ENCODE measurements around the gene DNMT1.

The DNMT1 gene

DNA sequence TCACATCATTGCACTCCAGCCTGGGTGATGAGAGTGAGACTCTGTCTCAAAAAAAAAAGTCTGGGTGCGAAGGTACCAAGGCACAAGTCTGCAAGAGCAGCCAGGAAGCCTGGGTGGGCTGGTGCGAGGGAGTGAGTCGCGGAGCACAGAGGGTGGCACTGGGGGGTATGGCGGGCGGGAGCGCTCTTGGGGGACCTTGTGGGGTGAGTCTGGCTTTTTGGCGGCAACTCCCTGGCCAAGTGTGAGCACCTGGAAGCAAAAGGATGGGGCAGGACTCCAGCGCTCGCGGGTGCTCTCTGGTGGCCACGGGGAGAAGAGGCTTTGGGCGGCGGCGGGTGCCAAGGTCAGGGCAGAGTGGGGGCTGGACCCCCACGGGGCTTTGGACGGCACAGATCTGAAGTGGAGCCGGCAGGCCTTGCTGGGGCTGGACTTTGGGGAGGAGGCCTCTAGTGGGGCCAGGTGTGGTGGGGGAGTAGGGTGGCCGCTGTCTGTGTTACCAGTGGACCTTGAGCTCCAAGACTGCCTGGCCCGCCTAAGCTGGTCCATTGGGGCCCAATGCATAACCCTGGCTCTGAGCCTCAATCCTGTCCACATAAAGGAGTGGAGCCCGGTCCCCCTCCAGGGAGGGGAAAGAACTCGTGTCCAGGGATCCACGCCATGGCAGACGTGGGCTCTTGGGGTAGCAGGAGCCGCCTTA is 81.7 kb downstream of the DNMT1 start:
- DNase-seq = peak; percentile 2 to 48 (median 38)

DNA sequence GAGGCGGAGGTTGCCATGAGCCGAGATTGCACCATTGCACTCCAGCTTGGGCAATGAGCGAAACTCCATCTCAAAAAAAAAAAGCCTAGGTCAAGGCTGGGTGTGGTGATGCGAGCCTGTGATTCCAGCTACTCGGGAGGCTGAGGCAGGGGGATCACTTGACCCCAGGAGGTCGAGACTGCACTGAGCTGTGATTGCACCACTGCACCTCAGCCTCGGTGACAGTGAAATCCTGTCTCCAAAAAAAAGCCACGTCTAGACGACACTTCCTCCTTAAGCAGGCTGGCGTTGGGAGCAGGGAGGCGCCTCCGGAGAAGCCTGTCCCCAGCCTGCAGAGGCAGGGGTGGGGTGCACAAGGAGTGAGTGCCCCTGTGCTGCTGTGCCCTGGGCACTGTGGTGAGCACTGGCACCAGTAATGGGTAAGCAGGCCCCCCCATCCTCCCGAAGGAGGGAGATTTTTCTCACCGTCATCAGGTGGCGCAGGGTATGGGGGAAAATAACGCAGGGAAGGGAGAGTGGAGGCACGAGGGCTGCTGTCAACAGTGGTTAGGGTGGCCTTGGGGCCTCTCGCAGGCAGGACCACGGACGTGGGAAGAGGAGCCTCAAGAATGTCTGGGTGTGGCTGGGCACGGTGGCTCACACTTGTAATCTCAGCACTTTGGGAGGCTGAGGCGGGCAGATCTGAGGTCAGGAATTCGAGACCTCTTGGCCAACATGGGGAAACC is 82.6 kb downstream of the DNMT1 start:
- no peak for DNase-seq

DNA sequence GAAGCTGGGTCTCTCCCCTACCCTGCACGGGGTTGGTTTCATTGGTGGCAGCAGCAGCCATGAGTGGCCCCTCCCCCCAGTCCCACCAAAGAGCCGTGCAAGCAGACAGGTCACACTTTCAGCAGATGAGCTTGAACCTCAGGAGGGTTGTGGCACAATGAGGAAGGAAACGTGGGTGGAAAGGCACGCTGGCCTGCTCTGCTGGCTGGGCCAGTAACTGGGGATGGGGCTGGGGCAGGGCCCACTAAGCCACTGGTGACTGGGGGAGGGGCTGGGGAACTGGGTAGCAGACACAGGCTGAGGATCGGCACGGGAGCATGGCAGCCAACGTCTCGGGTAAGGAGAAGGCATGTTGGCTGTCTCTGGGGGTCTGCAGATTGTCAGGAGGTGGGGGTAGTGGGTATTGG is 83.3 kb downstream of the DNMT1 start, which contains the start of gene P2RY11:
Gene P2RY11, plus strand, starts transcription at position 289 of the 407 bp plus-strand sequence. Its CDS starts 29 bp downstream, at position 318.
- no peak for DNase-seq

DNA sequence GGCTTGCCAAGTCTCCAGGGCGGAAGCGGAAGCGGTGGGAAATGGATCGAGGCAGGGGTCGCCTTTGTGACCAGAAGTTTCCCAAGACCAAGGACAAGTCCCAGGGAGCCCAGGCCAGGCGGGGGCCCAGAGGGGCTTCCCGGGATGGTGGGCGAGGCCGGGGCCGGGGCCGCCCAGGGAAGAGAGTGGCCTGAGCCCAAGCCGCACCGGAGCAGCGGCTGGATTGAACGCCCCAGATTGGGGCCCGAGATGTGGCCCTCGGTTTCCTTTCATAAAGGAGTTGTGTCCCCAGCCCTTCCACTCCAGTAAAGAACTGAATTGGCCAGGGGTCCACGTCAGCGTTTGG is 83.8 kb downstream of the DNMT1 start:
- no peak for DNase-seq

DNA sequence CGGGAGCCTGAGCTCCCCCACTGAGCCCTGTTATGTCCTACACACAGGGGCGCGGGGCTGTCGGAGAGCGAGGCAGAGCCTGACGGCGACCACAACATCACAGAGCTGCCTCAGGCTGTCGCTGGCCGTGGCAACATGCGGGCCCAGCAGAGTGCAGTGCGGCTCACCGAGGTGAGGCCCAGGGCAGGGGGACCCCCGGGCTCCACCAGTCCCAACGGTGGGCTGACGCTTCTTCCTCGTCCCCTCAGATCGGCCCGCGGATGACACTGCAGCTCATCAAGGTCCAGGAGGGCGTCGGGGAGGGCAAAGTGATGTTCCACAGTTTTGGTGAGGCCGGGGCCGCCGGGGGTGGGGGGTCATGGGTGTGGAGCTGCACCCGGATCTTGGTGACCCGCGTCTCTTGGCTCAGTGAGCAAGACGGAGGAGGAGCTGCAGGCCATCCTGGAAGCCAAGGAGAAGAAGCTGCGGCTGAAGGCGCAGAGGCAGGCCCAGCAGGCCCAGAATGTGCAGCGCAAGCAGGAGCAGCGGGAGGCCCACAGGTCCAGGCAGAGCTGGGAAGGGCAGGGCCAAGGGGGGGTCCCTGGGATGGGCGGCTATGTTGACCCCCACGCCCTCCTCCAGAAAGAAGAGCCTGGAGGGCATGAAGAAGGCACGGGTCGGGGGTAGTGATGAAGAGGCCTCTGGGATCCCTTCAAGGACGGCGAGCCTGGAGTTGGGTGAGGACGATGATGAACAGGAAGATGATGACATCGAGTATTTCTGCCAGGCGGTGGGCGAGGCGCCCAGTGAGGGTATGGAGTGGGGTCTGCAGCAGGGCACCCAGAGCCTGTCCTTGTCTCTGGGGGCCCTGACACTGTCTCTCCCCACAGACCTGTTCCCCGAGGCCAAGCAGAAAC is 84.4 kb downstream of the DNMT1 start:
- no peak for DNase-seq

DNA sequence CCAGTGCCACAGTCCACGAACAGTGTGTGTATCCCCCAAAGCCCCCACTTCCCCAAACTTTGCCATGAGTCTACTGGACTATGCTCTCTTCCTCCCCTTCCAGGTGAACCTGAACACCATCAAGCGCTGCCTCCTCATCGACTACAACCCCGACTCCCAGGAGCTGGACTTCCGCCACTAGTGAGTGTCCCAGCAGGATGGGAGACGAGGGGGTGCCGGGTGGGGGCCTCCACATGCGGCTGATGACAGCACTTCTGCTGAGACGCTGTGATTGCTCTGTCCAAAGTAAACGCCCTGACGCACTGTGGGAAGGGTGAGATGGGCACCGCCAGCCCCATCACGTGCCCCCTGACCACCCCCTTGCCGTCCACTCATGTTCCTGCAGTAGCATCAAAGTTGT is 85.2 kb downstream of the DNMT1 start:
- no peak for DNase-seq

DNA sequence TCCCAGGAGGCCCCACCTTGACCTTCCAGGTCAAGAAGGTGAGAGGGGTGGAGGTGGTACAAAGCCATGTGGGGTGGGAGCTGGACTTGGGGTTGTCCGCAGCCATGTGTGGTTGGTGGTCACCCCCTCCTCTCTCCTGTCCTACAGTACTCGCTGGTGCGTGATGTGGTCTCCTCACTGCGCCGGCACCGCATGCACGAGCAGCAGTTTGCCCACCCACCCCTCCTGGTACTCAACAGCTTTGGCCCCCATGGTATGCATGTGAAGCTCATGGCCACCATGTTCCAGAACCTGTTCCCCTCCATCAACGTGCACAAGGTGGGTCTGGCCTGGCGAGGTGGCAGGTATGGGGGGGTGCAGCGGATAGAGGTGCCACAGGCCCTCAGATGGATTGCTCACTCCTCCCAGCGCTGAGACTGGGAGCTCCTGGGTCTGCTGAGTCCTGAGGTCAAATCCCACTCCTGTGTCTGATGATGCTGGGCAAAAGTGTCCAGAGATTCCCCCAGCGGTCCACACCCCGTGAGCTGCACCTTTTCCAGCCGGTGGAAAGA is 86.9 kb downstream of the DNMT1 start:
- no peak for DNase-seq

DNA sequence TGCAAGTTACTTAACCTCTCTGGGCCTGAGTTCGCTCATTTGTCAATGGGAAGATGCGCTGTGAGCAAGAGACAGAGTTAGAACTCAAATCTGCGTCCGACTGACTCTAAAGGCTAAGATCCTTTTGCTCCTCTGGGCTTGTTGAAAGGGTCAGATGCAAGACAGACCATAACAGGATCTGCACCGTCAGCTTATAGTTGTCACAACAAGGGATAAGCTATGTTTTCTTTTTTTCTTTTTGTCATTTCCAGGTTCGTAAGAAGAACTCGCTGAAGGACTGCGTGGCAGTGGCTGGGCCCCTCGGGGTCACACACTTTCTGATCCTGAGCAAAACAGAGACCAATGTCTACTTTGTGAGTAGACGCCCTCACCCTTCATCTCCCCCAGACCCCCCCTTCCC is 87.5 kb downstream of the DNMT1 start:
- no peak for DNase-seq

DNA sequence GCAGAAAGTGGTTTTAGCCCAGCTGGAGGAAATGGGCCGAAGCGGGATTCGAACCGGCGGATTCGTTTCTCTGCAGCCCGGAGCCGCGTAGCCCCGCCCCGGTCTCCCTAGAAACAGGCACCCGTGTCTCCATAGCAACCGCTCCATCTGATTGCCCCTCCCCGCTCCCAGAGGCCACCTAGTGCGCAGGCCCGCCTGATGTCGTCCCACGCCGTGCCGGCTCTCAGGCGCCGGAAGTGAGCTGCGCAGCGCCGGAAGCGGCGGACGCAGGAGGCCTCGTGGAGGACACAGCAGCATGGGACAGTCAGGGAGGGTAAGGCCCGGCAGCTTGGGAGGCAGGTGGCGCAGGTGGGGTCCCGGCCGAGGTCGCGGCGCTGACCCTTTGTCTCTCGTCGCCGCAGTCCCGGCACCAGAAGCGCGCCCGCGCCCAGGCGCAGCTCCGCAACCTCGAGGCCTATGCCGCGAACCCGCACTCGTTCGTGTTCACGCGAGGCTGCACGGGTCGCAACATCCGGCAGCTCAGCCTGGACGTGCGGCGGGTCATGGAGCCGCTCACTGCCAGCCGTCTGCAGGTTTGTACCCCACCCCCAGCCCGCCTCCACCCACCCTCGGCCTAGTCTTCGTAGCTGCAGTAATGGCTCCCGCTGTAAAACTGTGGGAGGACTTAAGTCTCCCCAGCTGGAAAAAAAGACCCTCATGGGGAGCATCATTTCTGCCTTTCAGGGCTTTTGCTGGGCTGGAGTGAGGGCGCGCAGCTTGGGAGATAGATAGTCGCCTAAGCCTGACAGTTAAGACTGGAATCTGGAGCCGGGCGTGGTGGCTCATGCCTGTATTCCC is 88.4 kb downstream of the DNMT1 start, which contains the start of gene PPAN:
Gene PPAN, plus strand, starts transcription at position 263 of the 837 bp plus-strand sequence. Its CDS starts 33 bp downstream, at position 296.
- peak; percentile 92 to 99 (median 97) for DNase-seq

DNA sequence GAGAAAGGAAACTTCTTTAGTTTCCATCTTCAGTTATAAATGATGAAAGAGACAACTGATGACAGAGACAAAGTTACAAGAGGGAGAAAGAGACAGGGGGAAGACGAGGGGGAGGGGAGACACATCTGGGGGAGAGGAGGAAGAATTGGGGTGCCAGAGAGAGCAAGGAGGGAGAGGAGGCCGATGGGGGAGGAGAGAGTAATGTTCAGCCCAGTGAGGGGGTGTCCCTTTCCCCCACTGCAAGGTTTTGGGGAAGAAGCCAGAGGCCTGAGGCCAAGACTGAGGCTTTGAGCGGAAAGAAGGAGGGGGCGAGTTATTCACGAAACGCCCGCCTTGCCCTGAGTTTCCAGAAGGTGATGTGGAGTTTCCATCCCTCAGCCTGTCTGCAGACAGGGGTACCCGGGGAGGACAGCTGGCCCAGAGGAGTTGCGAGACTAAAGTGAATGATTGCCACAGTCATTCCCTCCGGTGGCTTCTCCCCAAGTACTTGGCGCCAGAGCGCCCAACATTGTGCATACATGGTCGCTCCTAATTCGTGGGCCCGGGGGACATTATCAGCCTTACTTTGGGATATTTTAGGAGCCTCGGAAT is 89.1 kb downstream of the DNMT1 start:
- no peak for DNase-seq

DNA sequence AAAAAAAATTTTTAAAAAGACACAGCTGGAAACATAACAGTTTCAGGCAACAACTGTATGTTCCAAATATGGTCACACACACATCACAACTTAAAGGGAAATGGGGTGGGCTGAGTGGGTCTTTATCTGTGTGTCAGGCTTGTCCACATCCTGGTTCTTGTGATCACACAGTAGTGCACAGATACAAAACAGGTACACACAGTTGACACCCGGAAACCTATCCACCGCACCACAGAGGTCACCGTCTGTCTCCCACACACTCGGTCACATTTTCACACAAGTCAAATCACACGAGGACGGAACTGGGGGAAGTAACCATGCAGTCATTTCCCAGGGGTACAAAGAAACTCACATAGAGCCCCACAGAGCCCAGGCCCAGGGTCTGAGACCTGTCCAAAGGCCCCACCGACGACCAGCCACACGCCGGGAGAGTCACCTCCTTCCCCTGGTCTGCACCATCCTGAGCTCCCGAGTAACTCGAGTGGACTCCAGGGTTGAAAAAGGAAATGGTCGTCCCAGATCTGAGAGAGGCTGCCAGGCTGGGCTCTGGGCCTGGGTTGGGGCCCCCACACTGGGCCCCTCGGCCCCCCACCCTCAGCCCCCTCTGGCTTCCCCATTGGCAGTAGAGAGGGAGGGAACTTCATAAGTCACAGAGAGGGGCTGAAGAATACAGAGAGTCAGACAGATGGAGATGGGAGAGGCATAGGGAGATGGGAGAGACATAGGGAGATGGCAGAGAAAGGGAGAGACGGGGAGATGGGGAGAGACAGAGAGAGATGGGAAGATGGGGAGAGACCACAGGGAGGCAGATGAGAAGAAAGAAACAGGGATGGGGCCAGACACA is 89.9 kb downstream of the DNMT1 start:
- no peak for DNase-seq

DNA sequence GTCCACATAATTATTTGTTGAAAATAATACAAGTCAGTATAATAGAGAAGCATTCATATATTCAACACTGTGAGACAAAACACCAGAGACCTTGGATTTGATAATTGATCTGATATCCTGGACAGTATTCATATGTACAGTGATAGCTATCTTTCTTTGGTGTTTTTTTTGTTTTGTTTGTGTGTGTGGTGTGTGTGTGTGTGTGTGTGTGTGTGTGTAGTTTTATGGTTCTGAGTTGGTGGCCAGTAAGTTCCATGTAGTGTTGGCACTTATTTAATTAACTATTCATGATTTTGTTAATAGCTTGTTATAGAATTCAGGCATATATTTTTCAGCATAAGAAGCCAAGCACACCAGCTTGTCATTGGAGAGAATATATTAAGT is 90.6 kb downstream of the DNMT1 start:
- no peak for DNase-seq

DNA sequence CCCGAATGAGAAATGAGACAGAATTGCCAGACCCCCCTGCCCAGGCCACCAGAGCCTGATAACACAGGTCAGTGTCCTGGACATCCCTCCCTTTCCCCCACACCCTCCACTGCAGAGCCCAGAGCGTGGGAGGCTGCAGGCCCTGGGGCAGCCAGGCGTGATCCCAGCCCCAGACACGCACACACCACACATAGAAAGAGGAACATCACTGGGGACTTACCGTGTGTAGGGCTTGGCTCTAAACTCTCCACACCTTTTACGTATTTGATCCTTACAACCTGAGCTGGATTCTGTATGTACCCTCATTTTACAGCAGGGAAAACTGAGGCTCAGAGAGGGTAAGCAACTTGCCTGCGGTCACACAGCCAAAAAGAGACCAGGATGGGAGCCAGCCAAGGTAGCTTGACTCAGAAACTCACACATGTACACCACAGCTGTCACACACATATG is 91.9 kb downstream of the DNMT1 start:
- DNase-seq = no peak

DNA sequence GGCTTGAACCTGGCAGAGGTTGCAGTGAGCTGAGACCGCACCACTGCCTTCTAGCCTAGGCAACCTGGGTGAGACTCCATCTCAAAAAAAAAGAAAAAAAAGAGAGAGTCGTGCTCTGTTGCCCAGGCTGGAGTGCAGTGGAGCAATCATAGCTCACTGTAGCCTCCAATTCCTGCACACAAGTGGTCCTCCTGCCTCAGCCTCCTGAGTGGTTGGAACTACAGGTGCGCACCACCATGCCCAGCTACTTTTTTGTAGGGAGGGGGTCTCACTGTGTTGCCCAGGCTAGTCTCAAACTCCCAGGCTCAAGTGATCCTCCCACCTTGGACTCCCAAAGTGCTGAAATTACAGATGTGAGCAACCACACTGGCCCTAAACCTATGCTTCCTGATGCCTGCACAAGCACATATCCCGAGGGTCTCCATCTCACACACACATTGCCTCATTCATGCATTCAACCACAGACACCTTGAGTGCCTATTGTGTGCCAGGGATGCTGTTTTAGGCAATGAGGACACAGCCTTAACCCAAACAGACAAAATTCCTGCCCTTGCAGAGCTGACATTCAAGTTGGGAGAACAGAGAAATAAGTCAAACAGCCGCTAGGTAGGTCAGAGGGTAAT is 94.5 kb downstream of the DNMT1 start:
- DNase-seq = no peak

DNA sequence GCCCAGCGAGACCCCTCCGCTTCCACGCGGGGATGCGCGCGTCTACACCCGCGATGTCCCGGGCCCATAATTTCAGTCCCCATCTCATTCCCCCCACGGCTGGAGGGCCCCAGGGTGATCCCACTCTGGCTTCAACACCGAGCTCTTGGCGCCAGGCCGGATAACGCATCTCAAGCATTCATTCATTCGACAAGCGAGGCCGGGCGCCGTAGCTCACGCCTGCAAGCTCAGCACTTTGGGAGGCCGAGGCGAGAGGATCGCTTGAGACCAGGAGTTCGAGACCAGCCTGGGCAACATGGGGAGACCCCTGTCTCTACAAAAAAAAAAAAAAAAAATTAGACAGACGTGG is 98.2 kb downstream of the DNMT1 start:
- DNase-seq = peak in 1 of 3 experiments; percentile 87

DNA sequence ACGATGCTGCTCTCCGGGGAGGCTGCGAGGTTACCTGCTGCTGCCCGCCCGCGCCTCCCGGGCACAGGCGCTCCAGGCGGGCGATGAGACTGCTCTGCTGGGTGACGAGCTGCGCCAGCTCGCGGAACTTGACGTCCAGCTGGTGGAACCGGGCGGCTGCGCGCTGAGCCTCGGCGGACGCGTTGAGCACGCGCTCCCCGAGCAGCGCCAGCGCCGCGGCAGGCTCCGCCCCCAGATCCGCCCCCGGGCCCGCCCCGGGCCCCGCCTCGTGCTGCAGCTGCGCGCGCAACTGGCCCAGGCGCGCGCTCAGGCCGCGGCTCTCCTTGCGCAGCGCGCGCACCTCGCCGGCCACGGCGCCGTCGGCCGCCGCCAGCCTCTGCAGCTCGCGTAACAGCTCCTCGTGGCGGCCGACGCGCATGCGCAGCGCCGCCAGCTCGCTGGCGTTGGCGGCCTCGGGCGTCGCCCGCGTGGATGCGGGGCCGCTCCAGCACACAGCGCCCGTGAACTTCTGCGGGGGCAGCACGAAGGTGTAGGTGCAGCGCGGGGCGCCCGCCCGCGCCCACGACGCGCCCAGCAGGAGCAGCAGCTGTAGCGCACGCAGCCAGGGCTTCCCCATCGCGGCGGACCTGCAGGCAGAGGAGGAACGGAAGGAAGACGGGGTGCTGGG is 98.7 kb downstream of the DNMT1 start:
- DNase-seq = peak; percentile 89 to 97 (median 96)

DNA sequence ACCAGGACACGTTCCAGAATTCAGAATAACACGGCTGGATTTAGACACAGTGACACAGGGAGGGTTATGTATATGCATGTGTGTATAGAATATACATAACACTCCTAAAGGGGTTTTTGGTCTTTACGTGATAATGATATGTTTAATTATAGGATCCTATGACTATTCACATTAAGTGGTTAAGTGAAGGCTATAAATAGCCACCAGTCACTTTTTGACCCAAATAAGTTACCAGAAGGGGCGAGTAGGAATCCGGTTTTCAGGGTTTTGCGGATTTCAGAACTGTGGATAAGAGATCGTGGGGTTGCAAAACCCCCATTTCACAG is 99.2 kb downstream of the DNMT1 start:
- DNase-seq = no peak

DNA sequence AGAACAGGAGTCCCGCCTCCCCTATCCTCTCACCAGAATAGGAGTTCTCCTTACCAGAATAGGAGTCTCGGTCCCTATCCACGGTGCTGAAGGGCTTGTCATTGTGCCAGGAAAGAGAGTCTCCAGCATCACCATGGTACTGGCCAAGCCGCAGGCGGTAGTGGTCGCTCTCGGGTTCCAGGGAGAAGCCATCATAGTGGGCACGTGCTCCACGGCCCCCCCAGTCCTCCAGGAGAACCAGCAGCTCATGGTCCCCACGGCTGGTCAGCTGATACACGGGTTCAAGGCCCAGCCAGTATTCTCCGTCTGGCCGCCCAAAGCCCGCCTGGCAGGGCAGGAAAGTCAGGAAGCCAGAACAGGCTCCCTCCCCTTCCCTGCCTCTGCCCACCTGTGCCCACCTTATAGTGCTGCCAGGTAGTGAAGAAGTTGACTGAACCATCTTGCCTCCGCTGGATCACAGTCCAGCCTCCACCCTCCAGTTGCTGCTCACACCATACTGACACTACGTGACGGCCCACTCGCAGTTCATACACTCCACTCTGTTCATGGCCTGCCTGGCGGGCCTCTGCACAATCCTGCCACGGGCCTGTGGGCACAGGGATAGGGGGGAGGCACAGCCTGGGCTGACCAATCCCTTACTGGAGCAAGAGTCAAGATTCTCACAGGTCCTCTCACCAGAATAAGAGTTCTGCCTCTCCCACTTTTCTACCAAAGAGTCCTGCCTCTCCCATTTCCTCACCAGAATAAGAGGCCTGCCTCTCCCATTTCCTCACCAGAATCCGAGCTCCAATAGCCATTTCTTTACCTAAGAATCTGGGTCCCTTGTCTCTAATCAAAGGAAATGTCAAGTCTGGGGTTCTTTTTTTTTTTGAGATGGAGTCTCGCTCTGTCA is 101.2 kb downstream of the DNMT1 start:
- DNase-seq = no peak

Measured in NCI-H1417 (cell line).